ENCODE results near the gene PRSS27.

The PRSS27 gene

GRCh38 chr16:2742323-2743006, 22.4 kb upstream of the PRSS27 start:
- TF ChIP-seq CTCF (conservative IDR thresholded peaks at IDR 0.05; ENCODE audit: low read length): no peak
- no peak for TF ChIP-seq EZH2phosphoT487 (IDR thresholded peaks at IDR 0.05; ENCODE audit: borderline replicate concordance)
- Histone ChIP-seq H3K27me3 (ENCODE audit: insufficient read depth, low read length, poor library complexity, severe bottlenecking) (no peaks in the 10 kb centered on the region), H4K20me1 (ENCODE audit: insufficient read depth, low read length, poor library complexity, severe bottlenecking) (no peaks in the 10 kb centered on the region), H3K4me2 (ENCODE audit: low read depth, low read length, poor library complexity, severe bottlenecking) (no peak overlapping the region), H2AFZ (ENCODE audit: low read length) (no peak overlapping the region), H3K79me2 (ENCODE audit: insufficient read depth, low read length) (no peaks in the 10 kb centered on the region), H3F3A (ENCODE audit: low read depth) (no peaks in the 10 kb centered on the region), H3K36me3 (ENCODE audit: insufficient read depth, low read length) (no peaks in the 10 kb centered on the region), H3K4me1 (ENCODE audit: insufficient read depth, low read length, poor library complexity, severe bottlenecking) (no peaks in the 10 kb centered on the region), H3K9me2 (replicated peaks; ENCODE audit: low read depth, low read length) (no peaks in the 10 kb centered on the region), H3K9ac (ENCODE audit: low read depth, low read length, poor library complexity, severe bottlenecking) (no peak overlapping the region), H3K4me3 (ENCODE audit: low read length, poor library complexity, severe bottlenecking) (no peak overlapping the region), H3K9me3 (ENCODE audit: insufficient read depth, low read depth, low read length) (no peaks in the 10 kb centered on the region)

- TF ChIP-seq EZH2phosphoT487 (IDR thresholded peaks at IDR 0.05; ENCODE audit: borderline replicate concordance) (no peak), CTCF (conservative IDR thresholded peaks at IDR 0.05; ENCODE audit: low read length) (no peak)
- no peak overlapping the region for H3K4me2 ChIP-seq (ENCODE audit: low read depth, low read length, poor library complexity, severe bottlenecking)
- no peaks in the 10 kb centered on the region for H3K27me3 ChIP-seq (ENCODE audit: insufficient read depth, low read length, poor library complexity, severe bottlenecking)
- H4K20me1 ChIP-seq (ENCODE audit: insufficient read depth, low read length, poor library complexity, severe bottlenecking): no peaks in the 10 kb centered on the region
- no peaks in the 10 kb centered on the region for H3K4me1 ChIP-seq (ENCODE audit: insufficient read depth, low read length, poor library complexity, severe bottlenecking)
- no peaks in the 10 kb centered on the region for H3K9me3 ChIP-seq (ENCODE audit: insufficient read depth, low read depth, low read length)
- H3K9me2 ChIP-seq (replicated peaks; ENCODE audit: low read depth, low read length): no peaks in the 10 kb centered on the region
- no peak overlapping the region for H3K9ac ChIP-seq (ENCODE audit: low read depth, low read length, poor library complexity, severe bottlenecking)
- H3K36me3 ChIP-seq (ENCODE audit: insufficient read depth, low read length): no peaks in the 10 kb centered on the region
- no peaks in the 10 kb centered on the region for H3K79me2 ChIP-seq (ENCODE audit: insufficient read depth, low read length)
- H3F3A ChIP-seq (ENCODE audit: low read depth): no peaks in the 10 kb centered on the region
- H3K4me3 ChIP-seq (ENCODE audit: low read length, poor library complexity, severe bottlenecking): no peak overlapping the region
- H2AFZ ChIP-seq (ENCODE audit: low read length): no peak overlapping the region
Measured at GRCh38 chr16:2741168-2741567, 21.1 kb upstream of the PRSS27 start.

GRCh38 chr16:2740476-2740875, 20.5 kb upstream of the PRSS27 start:
- Histone ChIP-seq H3K4me2 (ENCODE audit: low read depth, low read length, poor library complexity, severe bottlenecking) (no peak overlapping the region), H3F3A (ENCODE audit: low read depth) (no peaks in the 10 kb centered on the region), H3K79me2 (ENCODE audit: insufficient read depth, low read length) (no peaks in the 10 kb centered on the region), H3K27me3 (ENCODE audit: insufficient read depth, low read length, poor library complexity, severe bottlenecking) (no peaks in the 10 kb centered on the region), H3K36me3 (ENCODE audit: insufficient read depth, low read length) (no peaks in the 10 kb centered on the region), H4K20me1 (ENCODE audit: insufficient read depth, low read length, poor library complexity, severe bottlenecking) (no peaks in the 10 kb centered on the region), H3K4me3 (ENCODE audit: low read length, poor library complexity, severe bottlenecking) (no peak overlapping the region), H2AFZ (ENCODE audit: low read length) (no peak overlapping the region), H3K9me2 (replicated peaks; ENCODE audit: low read depth, low read length) (no peaks in the 10 kb centered on the region), H3K9ac (ENCODE audit: low read depth, low read length, poor library complexity, severe bottlenecking) (no peak overlapping the region), H3K9me3 (ENCODE audit: insufficient read depth, low read depth, low read length) (no peaks in the 10 kb centered on the region), H3K4me1 (ENCODE audit: insufficient read depth, low read length, poor library complexity, severe bottlenecking) (no peaks in the 10 kb centered on the region)
- TF ChIP-seq EZH2phosphoT487 (IDR thresholded peaks at IDR 0.05; ENCODE audit: borderline replicate concordance) (no peak), CTCF (conservative IDR thresholded peaks at IDR 0.05; ENCODE audit: low read length) (no peak)

Measured in Loucy (cell line).